GM23338 (cell line): ENCODE measurements around the gene SPINK8. TPM values are rescaled to one million over a fixed set of nuclear protein-coding genes. Genes with fewer than 3 reads are reported as not detected.

Experiments used
- ATAC-seq: fragments of 200-7000 bp; cut with Tn5 transposase; 3 replicates; pipeline ENCODE4 v1.9.1; 2020
- DNase-seq: peaks from one replicate; pipeline ENCODE4 v3.0.0-alpha.2; 2015; ENCODE audit warnings: low spot score
- H2AFZ ChIP-seq: fragments of 200-600 bp; sonication (generic); 2 replicates; pipeline ENCODE4 v1.8.0; 2016; ENCODE audit warnings: antibody characterized with exemption, mild to moderate bottlenecking, moderate library complexity
- H3F3A ChIP-seq: fragments of 200-600 bp; sonication (generic); replicated peaks from 2 replicates; pipeline ENCODE4 v1.8.0; 2017; ENCODE audit warnings: antibody characterized with exemption, mixed run types, low read depth
- H3K27ac ChIP-seq: fragments of 200-600 bp; sonication (generic); 2 replicates; pipeline ENCODE4 v1.6.1; 2016; ENCODE audit warnings: low read depth
- H3K27me3 ChIP-seq: fragments of 200-600 bp; sonication (generic); 2 replicates; pipeline ENCODE4 v1.8.0; 2016; ENCODE audit warnings: mild to moderate bottlenecking, mixed run types, moderate library complexity; ENCODE audit not compliant: insufficient read depth
- H3K36me3 ChIP-seq: fragments of 200-600 bp; sonication (generic); 2 replicates; pipeline ENCODE4 v1.8.0; 2016; ENCODE audit warnings: mild to moderate bottlenecking; ENCODE audit not compliant: insufficient read depth
- H3K4me1 ChIP-seq: fragments of 200-600 bp; sonication (generic); 2 replicates; pipeline ENCODE4 v1.8.0; 2016; ENCODE audit warnings: mild to moderate bottlenecking, moderate library complexity; ENCODE audit not compliant: insufficient read depth
- H3K4me2 ChIP-seq: fragments of 200-600 bp; sonication (generic); 2 replicates; pipeline ENCODE4 v1.7.1; 2017; ENCODE audit warnings: mixed run types
- H3K4me3 ChIP-seq: fragments of 200-600 bp; sonication (generic); 2 replicates; pipeline ENCODE4 v1.6.1; 2016; ENCODE audit warnings: mixed run types
- H3K79me2 ChIP-seq: fragments of 200-600 bp; sonication (generic); replicated peaks from 2 replicates; pipeline ENCODE4 v1.8.0; 2017; ENCODE audit warnings: mild to moderate bottlenecking; ENCODE audit not compliant: insufficient read depth
- H3K9me2 ChIP-seq: fragments of 200-600 bp; sonication (generic); 2 replicates; pipeline ENCODE4 v1.8.0; 2017; ENCODE audit not compliant: insufficient read depth
- H4K20me1 ChIP-seq: fragments of 200-600 bp; sonication (generic); replicated peaks from 2 replicates; pipeline ENCODE4 v1.8.0; 2017; ENCODE audit warnings: mild to moderate bottlenecking; ENCODE audit not compliant: insufficient read depth
- H3K27ac Mint-ChIP-seq: 2 replicates; pipeline ENCODE4 v1.8.0; 2020; ENCODE audit warnings: inconsistent platforms, mild to moderate bottlenecking, moderate library complexity, mixed read lengths
- H3K27me3 Mint-ChIP-seq: 3 replicates; pipeline ENCODE4 v1.8.0; 2022; ENCODE audit warnings: low read depth, mild to moderate bottlenecking, moderate library complexity, mixed read lengths, inconsistent platforms; ENCODE audit not compliant: insufficient read depth, poor library complexity
- H3K36me3 Mint-ChIP-seq: 3 replicates; pipeline ENCODE4 v1.8.0; 2021; ENCODE audit warnings: low read depth, mild to moderate bottlenecking, inconsistent platforms, moderate library complexity, mixed read lengths
- H3K4me1 Mint-ChIP-seq: 3 replicates; pipeline ENCODE4 v1.8.0; 2020; ENCODE audit warnings: mild to moderate bottlenecking, inconsistent platforms, mixed read lengths
- H3K4me3 Mint-ChIP-seq: 3 replicates; pipeline ENCODE4 v1.8.0; 2021; ENCODE audit warnings: moderate library complexity, mild to moderate bottlenecking, inconsistent platforms, mixed read lengths
- H3K9me3 Mint-ChIP-seq: 3 replicates; pipeline ENCODE4 v1.8.0; 2020; ENCODE audit warnings: moderate library complexity, mild to moderate bottlenecking, inconsistent platforms, mixed read lengths
- ETS1 ChIP-seq: IDR thresholded peaks from 2 replicates; pipeline ENCODE4 v1.6.1; 2016; ENCODE audit warnings: antibody characterized with exemption
- EZH2phosphoT487 ChIP-seq: fragments of 200-600 bp; sonication (generic); IDR thresholded peaks from one replicate; pipeline ENCODE4 v1.8.1; 2018; ENCODE audit warnings: antibody characterized with exemption; ENCODE audit not compliant: unreplicated experiment
- JUNB ChIP-seq: IDR thresholded peaks from one replicate; pipeline ENCODE4 v1.6.1; 2016; ENCODE audit warnings: antibody characterized with exemption; ENCODE audit not compliant: unreplicated experiment
- NANOG ChIP-seq: IDR thresholded peaks from 2 replicates; pipeline ENCODE4 v1.6.1; 2016; ENCODE audit warnings: antibody characterized with exemption, borderline replicate concordance
- POLR2AphosphoS5 ChIP-seq: IDR thresholded peaks from 2 replicates; pipeline ENCODE4 v1.6.1; 2016; ENCODE audit warnings: antibody characterized with exemption, low read depth
- STAT1 ChIP-seq: IDR thresholded peaks from one replicate; pipeline ENCODE4 v1.6.1; 2016; ENCODE audit warnings: antibody characterized with exemption; ENCODE audit not compliant: unreplicated experiment
- ZNF114 ChIP-seq: fragments of 250-450 bp; sonication (Bioruptor Pico); IDR thresholded peaks from 2 replicates; pipeline ENCODE4 v1.5.0; 2020; ENCODE audit warnings: mild to moderate bottlenecking, moderate library complexity
- ZNF331 ChIP-seq: fragments of 250-450 bp; sonication (Bioruptor Pico); IDR thresholded peaks from 2 replicates; pipeline ENCODE4 v1.5.0; 2020; ENCODE audit warnings: low read depth, mild to moderate bottlenecking, moderate library complexity
- polyA plus RNA-seq: library from polyadenylated mRNA; unstranded; fragments of >200 nt; fragmentation: Nextera tagmentation; extraction: Ambion mirVana; gene quantifications from 2 replicates; pipeline ENCODE4 v1.2.1, GENCODE V29; 2016
- total RNA-seq: library from RNA; depleted of rRNA; stranded (reverse); fragments of >200 nt; shearing (Covaris generic); gene quantifications from 2 replicates; pipeline ENCODE4 v1.2.3, GENCODE V29; 2014
- TF ChIP-seq, protein P1 (sequence below), 2 experiments: fragments of 200-600 bp in 1 of 2; sonication (generic) in 1 of 2; conservative IDR thresholded peaks; 2 replicates each; pipeline versions ENCODE4 v1.5.1 to v1.6.1; 2016 to 2017; ENCODE audit warnings: antibody characterized with exemption in 2 of 2, low read depth in 2 of 2, mild to moderate bottlenecking in 2 of 2, moderate library complexity in 1 of 2
- TF ChIP-seq, protein P2 (sequence below): fragments of 250-450 bp; sonication (Bioruptor Pico); IDR thresholded peaks from 2 replicates; pipeline ENCODE4 v1.5.0; 2020; ENCODE audit warnings: mild to moderate bottlenecking, moderate library complexity

Gene SPINK8
- total and polyA plus RNA-seq, 2 experiments from 2014 or later, result not detected

- no peak overlapping the region for H3K4me2 ChIP-seq
- no peaks in the 10 kb centered on the region for H3K9me2 ChIP-seq
- H4K20me1 ChIP-seq, result no peaks in the 10 kb centered on the region
- peaks cover 3% of the 10 kb centered on the region; the same call in 1 of the 2 replicates for H3K4me1 ChIP-seq
- no peaks in the 10 kb centered on the region for H3K36me3 Mint-ChIP-seq
- H3K27me3 ChIP-seq, result peaks cover 24% of the 10 kb centered on the region
- no peak overlapping the region for H3K27ac Mint-ChIP-seq
- peaks cover under 1% of the 10 kb centered on the region; the same call in 2 of the 3 replicates for H3K4me1 Mint-ChIP-seq
- TF ChIP-seq NANOG (no peak), JUNB (no peak), POLR2AphosphoS5 (no peak), EZH2phosphoT487 (no peak), ETS1 (no peak), ZNF331 (CRISPR knock-in tag) (no peak), STAT1 (no peak), ZNF114 (CRISPR knock-in tag) (no peak)
- TF ChIP-seq, protein P1, sequence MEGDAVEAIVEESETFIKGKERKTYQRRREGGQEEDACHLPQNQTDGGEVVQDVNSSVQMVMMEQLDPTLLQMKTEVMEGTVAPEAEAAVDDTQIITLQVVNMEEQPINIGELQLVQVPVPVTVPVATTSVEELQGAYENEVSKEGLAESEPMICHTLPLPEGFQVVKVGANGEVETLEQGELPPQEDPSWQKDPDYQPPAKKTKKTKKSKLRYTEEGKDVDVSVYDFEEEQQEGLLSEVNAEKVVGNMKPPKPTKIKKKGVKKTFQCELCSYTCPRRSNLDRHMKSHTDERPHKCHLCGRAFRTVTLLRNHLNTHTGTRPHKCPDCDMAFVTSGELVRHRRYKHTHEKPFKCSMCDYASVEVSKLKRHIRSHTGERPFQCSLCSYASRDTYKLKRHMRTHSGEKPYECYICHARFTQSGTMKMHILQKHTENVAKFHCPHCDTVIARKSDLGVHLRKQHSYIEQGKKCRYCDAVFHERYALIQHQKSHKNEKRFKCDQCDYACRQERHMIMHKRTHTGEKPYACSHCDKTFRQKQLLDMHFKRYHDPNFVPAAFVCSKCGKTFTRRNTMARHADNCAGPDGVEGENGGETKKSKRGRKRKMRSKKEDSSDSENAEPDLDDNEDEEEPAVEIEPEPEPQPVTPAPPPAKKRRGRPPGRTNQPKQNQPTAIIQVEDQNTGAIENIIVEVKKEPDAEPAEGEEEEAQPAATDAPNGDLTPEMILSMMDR (conservative IDR thresholded peaks at IDR 0.05; ENCODE audit: low read depth in 2 of 2), result no peak
- TF ChIP-seq, protein P2, sequence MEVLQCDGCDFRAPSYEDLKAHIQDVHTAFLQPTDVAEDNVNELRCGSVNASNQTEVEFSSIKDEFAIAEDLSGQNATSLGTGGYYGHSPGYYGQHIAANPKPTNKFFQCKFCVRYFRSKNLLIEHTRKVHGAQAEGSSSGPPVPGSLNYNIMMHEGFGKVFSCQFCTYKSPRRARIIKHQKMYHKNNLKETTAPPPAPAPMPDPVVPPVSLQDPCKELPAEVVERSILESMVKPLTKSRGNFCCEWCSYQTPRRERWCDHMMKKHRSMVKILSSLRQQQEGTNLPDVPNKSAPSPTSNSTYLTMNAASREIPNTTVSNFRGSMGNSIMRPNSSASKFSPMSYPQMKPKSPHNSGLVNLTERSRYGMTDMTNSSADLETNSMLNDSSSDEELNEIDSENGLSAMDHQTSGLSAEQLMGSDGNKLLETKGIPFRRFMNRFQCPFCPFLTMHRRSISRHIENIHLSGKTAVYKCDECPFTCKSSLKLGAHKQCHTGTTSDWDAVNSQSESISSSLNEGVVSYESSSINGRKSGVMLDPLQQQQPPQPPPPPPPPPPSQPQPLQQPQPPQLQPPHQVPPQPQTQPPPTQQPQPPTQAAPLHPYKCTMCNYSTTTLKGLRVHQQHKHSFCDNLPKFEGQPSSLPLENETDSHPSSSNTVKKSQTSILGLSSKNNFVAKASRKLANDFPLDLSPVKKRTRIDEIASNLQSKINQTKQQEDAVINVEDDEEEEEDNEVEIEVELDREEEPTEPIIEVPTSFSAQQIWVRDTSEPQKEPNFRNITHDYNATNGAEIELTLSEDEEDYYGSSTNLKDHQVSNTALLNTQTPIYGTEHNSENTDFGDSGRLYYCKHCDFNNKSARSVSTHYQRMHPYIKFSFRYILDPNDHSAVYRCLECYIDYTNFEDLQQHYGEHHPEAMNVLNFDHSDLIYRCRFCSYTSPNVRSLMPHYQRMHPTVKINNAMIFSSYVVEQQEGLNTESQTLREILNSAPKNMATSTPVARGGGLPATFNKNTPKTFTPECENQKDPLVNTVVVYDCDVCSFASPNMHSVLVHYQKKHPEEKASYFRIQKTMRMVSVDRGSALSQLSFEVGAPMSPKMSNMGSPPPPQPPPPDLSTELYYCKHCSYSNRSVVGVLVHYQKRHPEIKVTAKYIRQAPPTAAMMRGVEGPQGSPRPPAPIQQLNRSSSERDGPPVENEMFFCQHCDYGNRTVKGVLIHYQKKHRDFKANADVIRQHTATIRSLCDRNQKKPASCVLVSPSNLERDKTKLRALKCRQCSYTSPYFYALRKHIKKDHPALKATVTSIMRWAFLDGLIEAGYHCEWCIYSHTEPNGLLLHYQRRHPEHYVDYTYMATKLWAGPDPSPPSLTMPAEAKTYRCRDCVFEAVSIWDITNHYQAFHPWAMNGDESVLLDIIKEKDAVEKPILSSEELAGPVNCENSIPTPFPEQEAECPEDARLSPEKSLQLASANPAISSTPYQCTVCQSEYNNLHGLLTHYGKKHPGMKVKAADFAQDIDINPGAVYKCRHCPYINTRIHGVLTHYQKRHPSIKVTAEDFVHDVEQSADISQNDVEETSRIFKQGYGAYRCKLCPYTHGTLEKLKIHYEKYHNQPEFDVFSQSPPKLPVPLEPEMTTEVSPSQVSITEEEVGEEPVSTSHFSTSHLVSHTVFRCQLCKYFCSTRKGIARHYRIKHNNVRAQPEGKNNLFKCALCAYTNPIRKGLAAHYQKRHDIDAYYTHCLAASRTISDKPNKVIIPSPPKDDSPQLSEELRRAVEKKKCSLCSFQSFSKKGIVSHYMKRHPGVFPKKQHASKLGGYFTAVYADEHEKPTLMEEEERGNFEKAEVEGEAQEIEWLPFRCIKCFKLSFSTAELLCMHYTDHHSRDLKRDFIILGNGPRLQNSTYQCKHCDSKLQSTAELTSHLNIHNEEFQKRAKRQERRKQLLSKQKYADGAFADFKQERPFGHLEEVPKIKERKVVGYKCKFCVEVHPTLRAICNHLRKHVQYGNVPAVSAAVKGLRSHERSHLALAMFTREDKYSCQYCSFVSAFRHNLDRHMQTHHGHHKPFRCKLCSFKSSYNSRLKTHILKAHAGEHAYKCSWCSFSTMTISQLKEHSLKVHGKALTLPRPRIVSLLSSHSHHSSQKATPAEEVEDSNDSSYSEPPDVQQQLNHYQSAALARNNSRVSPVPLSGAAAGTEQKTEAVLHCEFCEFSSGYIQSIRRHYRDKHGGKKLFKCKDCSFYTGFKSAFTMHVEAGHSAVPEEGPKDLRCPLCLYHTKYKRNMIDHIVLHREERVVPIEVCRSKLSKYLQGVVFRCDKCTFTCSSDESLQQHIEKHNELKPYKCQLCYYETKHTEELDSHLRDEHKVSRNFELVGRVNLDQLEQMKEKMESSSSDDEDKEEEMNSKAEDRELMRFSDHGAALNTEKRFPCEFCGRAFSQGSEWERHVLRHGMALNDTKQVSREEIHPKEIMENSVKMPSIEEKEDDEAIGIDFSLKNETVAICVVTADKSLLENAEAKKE (CRISPR knock-in tag), result no peak
- no peaks in the 10 kb centered on the region for H3K36me3 ChIP-seq
- no peaks in the 10 kb centered on the region for H3F3A ChIP-seq
- no peak overlapping the region for H3K27ac ChIP-seq
- no peak overlapping the region for H2AFZ ChIP-seq
- no peak overlapping the region for H3K4me3 ChIP-seq
- H3K4me3 Mint-ChIP-seq, result no peak overlapping the region
- H3K9me3 Mint-ChIP-seq, result 0 out of 3 replicates have a peak, but pooled peaks cover under 1% of the 10 kb centered on the region
- DNase-seq (no peak), ATAC-seq (no peak)
- H3K27me3 Mint-ChIP-seq, result peaks cover 4% of the 10 kb centered on the region
- no peaks in the 10 kb centered on the region for H3K79me2 ChIP-seq
Measured at GRCh38 chr3:48306860-48307530, 26.5 kb downstream of the SPINK8 start.
